GM12874 (cell line): ENCODE measurements around the gene RGS14.
A peak's percentile ranks its signal among the peaks of the same experiment; 100 is the strongest.

Experiments used
- CTCF ChIP-seq: IDR thresholded peaks from 2 replicates; pipeline ENCODE4 v1.5.1; 2011; ENCODE audit warnings: low read depth, mild to moderate bottlenecking, control low read depth, low read length, moderate library complexity; ENCODE audit not compliant: insufficient read depth

Gene RGS14

GRCh38 chr5:177370488-177371119 lies 12.9 kb downstream of the RGS14 start:
- 0 out of 2 replicates have a peak, but pooled peaks have one; percentile 1 for TF ChIP-seq CTCF

DNA sequence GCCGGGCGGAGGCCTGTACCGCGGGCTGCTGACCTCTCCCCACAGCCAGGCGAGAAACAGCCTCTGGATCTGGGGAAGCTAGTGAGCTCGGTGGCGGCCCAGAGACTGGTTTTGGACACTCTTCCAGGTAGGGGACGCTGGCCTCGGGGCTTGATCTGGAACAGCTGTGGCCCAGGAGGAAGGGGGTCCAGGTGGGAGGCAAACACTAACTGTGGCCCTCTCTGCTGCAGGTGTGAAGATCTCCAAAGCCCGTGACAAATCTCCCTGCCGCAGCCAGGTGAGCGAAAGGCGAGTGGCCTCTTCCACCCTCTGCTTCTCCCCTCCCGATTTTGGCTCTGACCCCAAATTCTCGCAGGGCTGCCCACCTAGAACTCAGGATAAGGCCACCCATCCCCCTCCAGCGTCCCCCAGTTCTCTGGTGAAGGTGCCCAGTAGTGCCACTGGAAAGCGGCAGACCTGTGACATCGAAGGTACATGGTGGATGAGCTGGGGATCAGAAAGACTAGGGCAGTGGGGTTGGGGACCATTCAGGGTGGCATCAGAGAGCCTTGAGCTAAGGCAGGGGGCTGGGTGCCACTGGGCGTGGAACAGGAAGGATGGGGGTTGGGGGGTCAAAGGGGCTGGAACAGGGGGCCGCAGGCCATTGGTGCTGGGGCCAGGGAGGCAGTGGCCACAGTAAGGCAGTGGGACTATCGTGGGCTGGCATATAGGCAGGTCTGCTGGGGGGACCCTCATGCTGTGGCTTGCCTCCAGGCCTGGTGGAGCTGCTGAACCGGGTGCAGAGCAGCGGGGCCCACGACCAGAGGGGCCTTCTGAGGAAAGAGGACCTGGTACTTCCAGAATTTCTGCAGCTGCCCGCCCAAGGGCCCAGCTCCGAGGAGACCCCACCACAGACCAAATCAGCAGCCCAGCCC lies 13.7 kb downstream of the RGS14 start:
- TF ChIP-seq CTCF, result no peak

DNA sequence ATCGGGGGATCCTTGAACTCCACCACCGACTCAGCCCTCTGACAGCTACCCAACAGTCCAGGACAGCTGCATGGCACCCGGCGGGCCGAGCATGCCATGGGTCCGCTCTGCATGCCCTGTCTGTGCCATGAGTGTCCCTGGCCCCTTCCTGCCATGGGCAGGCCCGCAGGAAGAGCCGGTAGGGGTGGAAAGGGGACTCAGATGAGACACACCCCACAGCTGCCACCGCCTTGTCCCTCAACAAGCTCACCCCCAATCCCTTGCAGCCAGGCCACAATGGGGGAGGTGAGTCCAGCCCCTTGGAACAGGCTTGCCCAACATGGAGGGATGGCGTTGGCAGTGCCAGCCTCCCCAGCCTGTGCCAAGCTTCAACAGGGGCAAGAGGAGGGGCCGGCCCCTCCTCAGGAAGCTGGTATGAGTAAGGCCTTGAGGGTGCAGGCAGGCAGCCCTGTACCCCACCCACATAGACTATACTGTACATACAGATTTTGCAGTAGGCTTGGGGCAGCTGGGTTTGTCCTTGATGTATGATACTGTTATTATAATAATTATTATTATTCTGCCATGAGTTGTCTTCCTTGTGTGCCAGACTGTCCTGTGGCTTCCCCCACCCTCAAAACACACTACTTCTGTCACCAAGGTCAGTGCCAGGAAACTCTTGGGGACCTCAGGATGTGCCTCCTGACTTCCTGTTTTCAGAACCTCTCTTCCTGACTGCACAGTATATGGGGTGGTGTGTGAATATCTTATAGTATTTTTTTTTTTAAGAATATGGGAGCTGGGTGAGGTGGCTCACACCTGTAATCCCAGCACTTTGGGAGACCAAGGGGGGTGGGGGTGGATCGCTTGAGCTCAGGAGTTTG lies 14.5 kb downstream of the RGS14 start:
- TF ChIP-seq CTCF, result no peak

- TF ChIP-seq CTCF, result no peak
Measured at GRCh38 chr5:177372910-177373309, 15.2 kb downstream of the RGS14 start.

GRCh38 chr5:177373806-177374205 lies 16.1 kb downstream of the RGS14 start:
- TF ChIP-seq CTCF, result no peak

- no peak for TF ChIP-seq CTCF
Measured at GRCh38 chr5:177374211-177374610, 16.5 kb downstream of the RGS14 start.

- TF ChIP-seq CTCF, result no peak
Measured at GRCh38 chr5:177376107-177376506, 18.4 kb downstream of the RGS14 start.
